ENCODE measurements around the gene TSEN54. TPM values are rescaled to one million over a fixed set of nuclear protein-coding genes. Genes with fewer than 3 reads are reported as not detected.
A peak's percentile ranks its signal among the peaks of the same experiment; 100 is the strongest.

Gene TSEN54
- total RNA-seq, 1 experiment from 2014 or later, result 74.5 TPM

DNA sequence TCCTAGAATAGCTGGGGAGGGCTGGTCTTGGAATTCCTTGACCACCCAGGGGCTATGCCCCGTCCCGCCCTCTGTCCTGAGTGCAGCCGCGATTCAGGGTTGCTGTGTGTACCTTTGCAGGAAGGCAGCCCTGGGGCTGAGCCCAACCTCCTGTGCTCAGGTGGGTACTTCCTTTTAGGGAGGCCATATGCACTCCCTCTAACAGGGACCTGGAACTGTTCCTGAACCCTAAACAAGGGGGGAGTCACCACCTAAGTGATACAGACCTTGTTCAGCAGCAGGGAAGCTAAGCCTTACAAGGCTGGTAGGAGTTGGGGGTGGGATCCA lies 33.8 kb downstream of the TSEN54 start:
- Mint-ChIP-seq H3K27ac (ENCODE audit: unreplicated experiment) (peak overlapping the region; percentile 68), H3K36me3 (ENCODE audit: insufficient read depth, unreplicated experiment) (peaks cover 77% of the 10 kb centered on the region), H3K4me3 (ENCODE audit: unreplicated experiment) (no peak overlapping the region), H3K9me3 (ENCODE audit: unreplicated experiment) (no peaks in the 10 kb centered on the region), H3K4me1 (ENCODE audit: low read depth, unreplicated experiment) (peaks cover 22% of the 10 kb centered on the region), H3K27me3 (ENCODE audit: insufficient read depth, unreplicated experiment) (no peaks in the 10 kb centered on the region)
- peaks cover 48% of the 10 kb centered on the region for H3K4me1 ChIP-seq
- no peak overlapping the region for H3K4me3 ChIP-seq (ENCODE audit: low read depth, low read length)
- POLR2A ChIA-PET, result no interaction called here
- H3K9me3 ChIP-seq, result no peaks in the 10 kb centered on the region
- no peak for DNase-seq
- intact Hi-C loops (cut with micrococcal nuclease; ENCODE audit: unreplicated experiment), result loop anchor here (5.0 kb wide), 1 partner anchor 33 kb away; the partner anchor contains the start of genes CASKIN2 and TSEN54
- CTCF ChIA-PET, result no interaction called here
- H3K36me3 ChIP-seq (ENCODE audit: control insufficient read depth, insufficient read depth, low read length), result peaks cover 2% of the 10 kb centered on the region; the same call in 1 of the 2 replicates
- BruUV-seq (replicated peaks), result no TSS peak
- TF ChIP-seq, protein P1, sequence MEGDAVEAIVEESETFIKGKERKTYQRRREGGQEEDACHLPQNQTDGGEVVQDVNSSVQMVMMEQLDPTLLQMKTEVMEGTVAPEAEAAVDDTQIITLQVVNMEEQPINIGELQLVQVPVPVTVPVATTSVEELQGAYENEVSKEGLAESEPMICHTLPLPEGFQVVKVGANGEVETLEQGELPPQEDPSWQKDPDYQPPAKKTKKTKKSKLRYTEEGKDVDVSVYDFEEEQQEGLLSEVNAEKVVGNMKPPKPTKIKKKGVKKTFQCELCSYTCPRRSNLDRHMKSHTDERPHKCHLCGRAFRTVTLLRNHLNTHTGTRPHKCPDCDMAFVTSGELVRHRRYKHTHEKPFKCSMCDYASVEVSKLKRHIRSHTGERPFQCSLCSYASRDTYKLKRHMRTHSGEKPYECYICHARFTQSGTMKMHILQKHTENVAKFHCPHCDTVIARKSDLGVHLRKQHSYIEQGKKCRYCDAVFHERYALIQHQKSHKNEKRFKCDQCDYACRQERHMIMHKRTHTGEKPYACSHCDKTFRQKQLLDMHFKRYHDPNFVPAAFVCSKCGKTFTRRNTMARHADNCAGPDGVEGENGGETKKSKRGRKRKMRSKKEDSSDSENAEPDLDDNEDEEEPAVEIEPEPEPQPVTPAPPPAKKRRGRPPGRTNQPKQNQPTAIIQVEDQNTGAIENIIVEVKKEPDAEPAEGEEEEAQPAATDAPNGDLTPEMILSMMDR (IDR thresholded peaks at IDR 0.05; ENCODE audit: insufficient read depth in 1 of 2, low read depth in 1 of 2, low read length in 1 of 2, severe bottlenecking in 1 of 2, unreplicated experiment in 1 of 2), result no peak
- no peaks in the 10 kb centered on the region for H3K27me3 ChIP-seq (replicated peaks; ENCODE audit: control insufficient read depth, insufficient read depth, low read length)

DNA sequence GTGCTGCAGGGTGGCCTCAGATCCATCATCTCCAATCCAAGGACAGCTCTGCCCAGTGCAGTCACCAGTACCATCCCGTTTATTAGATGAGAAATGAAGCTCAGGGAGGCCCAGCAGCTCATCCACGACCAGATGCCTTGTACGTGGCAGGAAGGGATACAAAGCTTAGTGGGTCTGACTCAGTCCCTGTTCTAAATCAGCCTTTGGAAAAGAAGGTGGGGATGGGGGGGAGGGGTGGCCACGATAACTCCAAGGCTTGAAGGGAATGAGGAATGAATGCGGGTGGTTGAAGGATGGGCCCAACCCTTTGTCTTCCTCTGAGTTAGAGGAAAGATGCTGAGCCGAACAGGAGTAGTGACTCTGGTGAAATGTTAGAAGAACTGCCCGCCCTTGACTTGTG lies 34.9 kb downstream of the TSEN54 start:
- H3K4me1 Mint-ChIP-seq (ENCODE audit: low read depth, unreplicated experiment), result peaks cover 22% of the 10 kb centered on the region
- no peak for DNase-seq
- H3K27me3 ChIP-seq (replicated peaks; ENCODE audit: control insufficient read depth, insufficient read depth, low read length), result no peaks in the 10 kb centered on the region
- ChIA-PET POLR2A (no interaction called here), CTCF (interaction anchor here (0.6 kb wide), 1 partner anchor 670 kb away, joined by 5 read pairs; no protein-coding TSS in a partner anchor)
- BruUV-seq (replicated peaks), result no TSS peak
- no peaks in the 10 kb centered on the region for H3K9me3 ChIP-seq
- intact Hi-C loops (cut with micrococcal nuclease; ENCODE audit: unreplicated experiment), result loop anchor here (5.0 kb wide), 1 partner anchor 34 kb away; the partner anchor contains the start of genes CASKIN2 and TSEN54
- H3K27me3 Mint-ChIP-seq (ENCODE audit: insufficient read depth, unreplicated experiment), result no peaks in the 10 kb centered on the region
- peaks cover 49% of the 10 kb centered on the region for H3K4me1 ChIP-seq
- TF ChIP-seq, protein P1 (IDR thresholded peaks at IDR 0.05; ENCODE audit: insufficient read depth in 1 of 2, low read depth in 1 of 2, low read length in 1 of 2, severe bottlenecking in 1 of 2, unreplicated experiment in 1 of 2), result no peak
- peaks cover 2% of the 10 kb centered on the region; the same call in 1 of the 2 replicates for H3K36me3 ChIP-seq (ENCODE audit: control insufficient read depth, insufficient read depth, low read length)
- no peak overlapping the region for H3K4me3 ChIP-seq (ENCODE audit: low read depth, low read length)
- H3K9me3 Mint-ChIP-seq (ENCODE audit: unreplicated experiment), result no peaks in the 10 kb centered on the region
- peak overlapping the region; percentile 67 for H3K27ac Mint-ChIP-seq (ENCODE audit: unreplicated experiment)
- H3K4me3 Mint-ChIP-seq (ENCODE audit: unreplicated experiment), result no peak overlapping the region
- peaks cover 78% of the 10 kb centered on the region for H3K36me3 Mint-ChIP-seq (ENCODE audit: insufficient read depth, unreplicated experiment)

DNA sequence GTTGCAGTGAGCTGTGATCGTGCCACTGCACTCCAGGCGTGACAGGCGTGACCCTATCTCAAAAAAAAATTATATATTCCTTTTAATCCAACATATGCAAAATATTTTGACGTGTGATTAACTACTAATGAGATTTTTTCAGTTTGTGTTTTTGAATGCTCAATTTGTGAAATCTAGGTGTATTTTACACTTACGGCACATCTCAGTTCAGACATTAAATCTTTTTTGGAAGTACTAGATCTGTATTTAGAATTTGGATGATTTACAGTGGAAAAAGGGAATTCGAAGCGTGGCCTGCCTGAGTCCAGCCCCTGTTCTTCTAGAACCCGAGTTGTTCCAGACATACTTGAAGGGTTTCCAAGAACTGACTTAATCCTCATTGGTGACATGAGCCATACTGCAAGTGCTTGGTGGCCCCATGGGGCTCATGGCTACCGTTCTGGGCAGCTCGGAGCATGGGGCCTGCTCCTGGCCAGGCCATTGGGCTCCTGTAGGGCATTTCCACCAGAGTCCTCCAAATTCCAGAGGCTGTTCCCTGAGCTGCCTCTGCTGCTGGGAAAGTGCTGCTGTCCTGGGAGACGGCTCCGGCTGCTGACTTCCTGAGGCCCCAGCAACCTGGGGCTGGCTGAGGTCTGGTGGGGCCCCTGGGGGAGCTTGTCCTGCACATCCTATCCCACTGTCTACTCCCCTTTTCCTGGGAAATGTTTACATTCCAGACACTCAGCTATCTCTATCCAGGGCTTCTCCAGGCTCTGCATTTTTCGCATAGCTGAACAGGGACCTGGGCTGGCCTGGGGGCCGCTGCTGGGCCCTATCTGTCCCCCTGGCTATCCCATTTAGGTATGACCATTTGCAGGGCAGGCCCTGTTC lies 36.3 kb downstream of the TSEN54 start:
- intact Hi-C loops (cut with micrococcal nuclease; ENCODE audit: unreplicated experiment), result loop anchor here (1.0 to 5.0 kb wide), 2 partner anchors 16 to 35 kb away; partner anchors contain the start of genes CASKIN2 and TSEN54
- Histone ChIP-seq H3K4me1 (peaks cover 63% of the 10 kb centered on the region), H3K4me3 (ENCODE audit: low read depth, low read length) (no peak overlapping the region), H3K9me3 (no peaks in the 10 kb centered on the region), H3K36me3 (ENCODE audit: control insufficient read depth, insufficient read depth, low read length) (peaks cover 2% of the 10 kb centered on the region; the same call in 1 of the 2 replicates), H3K27me3 (replicated peaks; ENCODE audit: control insufficient read depth, insufficient read depth, low read length) (no peaks in the 10 kb centered on the region)
- TF ChIP-seq, protein P1 (IDR thresholded peaks at IDR 0.05; ENCODE audit: insufficient read depth in 1 of 2, low read depth in 1 of 2, low read length in 1 of 2, severe bottlenecking in 1 of 2, unreplicated experiment in 1 of 2), result no peak
- ChIA-PET POLR2A (interaction anchor here (0.5 to 1.8 kb wide), 4 partner anchors 26 to 1210 kb away, joined by 4 to 8 read pairs (median 5); partner anchors contain the start of genes LLGL2 and TSEN54), CTCF (interaction anchor here (0.6 to 1.7 kb wide), 6 partner anchors 24 to 122 kb away, joined by 3 to 14 read pairs (median 5); partner anchors contain the start of genes LLGL2 and TSEN54)
- Mint-ChIP-seq H3K4me3 (ENCODE audit: unreplicated experiment) (peak overlapping the region; percentile 33), H3K27me3 (ENCODE audit: insufficient read depth, unreplicated experiment) (no peaks in the 10 kb centered on the region), H3K4me1 (ENCODE audit: low read depth, unreplicated experiment) (peaks cover 22% of the 10 kb centered on the region), H3K36me3 (ENCODE audit: insufficient read depth, unreplicated experiment) (peaks cover 68% of the 10 kb centered on the region), H3K9me3 (ENCODE audit: unreplicated experiment) (no peaks in the 10 kb centered on the region), H3K27ac (ENCODE audit: unreplicated experiment) (peak overlapping the region; percentile 92)
- DNase-seq, result peak; percentile 76 to 91
- no TSS peak for BruUV-seq (replicated peaks)

All from Caco-2 (cell line).